ENCODE results near the gene CDH8.
"Not testable (repeated sequence)": the region's sequence is repeated elsewhere in the genome, so short reads cannot be mapped to it uniquely, and the experiment has no call there.

CDH8 gene

GRCh38 chr16:61763013-61763412 lies 273.2 kb downstream of the CDH8 start:
- DNase-seq: no peak

DNA sequence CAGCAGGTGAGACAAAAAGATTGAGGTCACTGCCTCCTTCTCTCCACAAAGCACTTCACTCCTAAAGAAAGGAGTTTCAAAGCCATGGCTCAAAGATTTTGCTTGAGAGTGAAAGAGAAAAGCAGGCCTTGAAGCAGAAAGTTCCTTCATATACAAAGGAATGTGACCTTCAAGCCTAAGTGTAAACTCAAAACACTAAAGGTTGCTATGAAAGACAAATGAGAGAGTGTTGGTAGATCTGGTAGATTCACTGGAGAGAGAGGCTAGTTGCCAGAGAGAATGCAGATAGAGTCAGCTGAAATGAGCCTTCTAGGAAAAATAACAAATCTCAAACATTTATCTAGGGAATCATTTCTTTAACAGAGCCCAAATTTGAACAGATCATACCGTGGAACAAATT lies 305.2 kb downstream of the CDH8 start:
- DNase-seq: no peak

GRCh38 chr16:61726701-61727100 lies 309.5 kb downstream of the CDH8 start:
- no peak for DNase-seq

DNA sequence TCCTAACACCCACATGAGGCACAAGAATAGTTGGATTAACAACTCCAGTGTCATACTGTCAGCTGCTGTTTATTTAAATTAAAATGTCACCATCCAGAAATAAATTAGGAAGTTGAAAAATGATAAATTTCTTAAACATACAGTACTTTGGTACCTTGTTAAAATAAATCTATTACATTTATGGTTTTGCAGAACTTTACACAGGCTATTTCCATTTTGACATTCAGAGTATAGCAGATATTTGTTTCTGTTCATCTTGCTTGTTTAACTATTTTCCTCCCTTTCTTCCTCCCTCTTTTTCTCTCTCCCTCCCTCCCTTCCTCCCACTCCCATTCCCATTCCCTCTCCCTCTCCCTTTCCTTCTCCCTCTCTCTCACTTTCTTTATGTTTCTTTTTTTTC lies 310.1 kb downstream of the CDH8 start:
- DNase-seq: no peak

DNA sequence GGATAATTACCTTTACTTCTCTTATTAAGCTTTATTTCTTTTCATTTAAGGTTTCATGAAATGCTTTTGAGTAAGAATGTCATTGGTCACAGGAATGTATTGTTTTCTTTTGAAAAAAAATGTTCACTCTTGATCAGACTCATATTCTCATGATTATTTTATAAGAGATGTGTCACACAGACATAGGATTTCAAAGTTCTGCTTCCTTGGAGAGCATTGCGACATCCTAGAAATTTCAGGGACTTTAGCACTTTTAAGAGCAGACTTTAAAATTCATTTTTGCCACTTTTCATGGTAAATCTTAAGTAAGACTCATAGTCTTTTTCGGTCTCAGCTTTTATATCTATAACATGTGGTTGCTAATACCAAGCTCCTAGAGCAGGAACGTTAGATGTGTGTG lies 314.7 kb downstream of the CDH8 start:
- DNase-seq: no peak

DNA sequence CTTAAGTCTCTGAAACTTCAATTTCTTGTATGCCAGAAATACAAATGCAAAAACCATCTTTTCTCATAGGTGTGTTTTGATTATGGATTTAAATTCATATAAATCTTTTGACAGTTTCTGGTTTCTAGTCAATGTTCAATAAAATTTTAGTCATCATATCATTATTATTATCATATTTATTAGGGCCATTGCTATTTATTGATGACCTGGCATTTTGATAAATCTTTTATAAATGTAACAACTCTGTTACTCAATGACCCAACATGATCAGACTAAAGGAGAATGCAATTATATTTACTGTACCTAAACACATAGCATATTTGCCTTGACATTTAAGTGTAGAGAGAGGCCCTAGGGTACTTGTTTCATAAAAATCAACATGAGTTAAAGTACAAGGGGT lies 320.8 kb downstream of the CDH8 start:
- no peak for DNase-seq

DNA sequence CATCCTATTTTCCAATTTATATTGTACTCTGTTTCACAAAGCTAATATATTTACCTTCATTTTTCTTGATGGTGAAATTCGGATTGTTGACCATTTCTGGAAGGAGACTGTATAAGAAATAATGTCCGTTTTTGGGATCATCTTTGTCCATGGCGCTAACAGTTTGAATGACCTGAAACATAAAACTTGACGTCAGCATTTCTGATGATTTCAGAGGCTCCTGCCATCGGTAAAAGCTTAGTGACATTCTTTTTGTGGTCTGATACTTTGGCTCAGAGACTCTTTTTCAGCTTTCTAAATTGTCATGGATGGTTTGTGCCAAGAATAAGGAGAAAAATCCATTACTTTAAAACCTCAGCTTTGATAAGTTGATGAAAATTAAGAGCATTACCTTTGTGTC lies 322.5 kb downstream of the CDH8 start:
- DNase-seq: no peak

DNA sequence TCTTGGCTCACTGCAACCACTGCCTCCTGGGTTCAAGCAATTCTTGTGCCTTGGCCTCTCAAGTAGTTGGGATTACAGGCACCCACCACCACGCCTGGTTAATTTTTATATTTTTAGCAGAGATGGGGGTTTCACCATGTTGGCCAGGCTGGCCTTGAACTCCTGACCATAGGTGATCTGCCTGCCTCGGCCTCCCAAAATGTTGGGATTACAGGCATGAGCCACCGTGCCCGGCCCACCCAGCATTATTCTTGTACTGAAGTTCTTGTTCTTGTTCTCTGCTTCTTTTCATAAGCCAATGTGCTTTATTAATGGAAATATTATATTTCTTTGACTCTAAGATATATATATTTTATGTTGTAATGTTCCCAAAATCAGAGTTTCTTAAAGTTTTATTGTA lies 336.6 kb downstream of the CDH8 start:
- not testable (repeated sequence) for DNase-seq

GRCh38 chr16:61684541-61684940 lies 351.7 kb downstream of the CDH8 start:
- no peak for DNase-seq

DNA sequence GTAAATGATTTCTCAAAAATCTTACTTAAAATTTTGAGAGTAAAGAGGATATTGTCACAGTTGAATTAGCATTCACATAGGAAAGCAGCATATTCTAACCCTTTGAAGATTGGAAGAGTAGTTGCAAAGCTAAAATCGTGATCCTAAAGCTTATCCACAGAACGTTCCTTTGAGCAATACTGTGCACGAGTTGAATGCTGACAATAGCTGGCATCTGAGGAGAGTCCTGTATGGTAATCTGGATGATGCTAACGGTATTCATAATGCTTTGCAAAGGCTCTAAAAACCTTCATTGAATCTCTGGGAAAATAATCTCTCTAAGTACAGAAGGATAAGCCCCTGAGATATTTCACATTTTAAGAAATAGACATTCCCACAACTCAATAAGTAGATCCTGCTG lies 354.6 kb downstream of the CDH8 start:
- no peak for DNase-seq

DNA sequence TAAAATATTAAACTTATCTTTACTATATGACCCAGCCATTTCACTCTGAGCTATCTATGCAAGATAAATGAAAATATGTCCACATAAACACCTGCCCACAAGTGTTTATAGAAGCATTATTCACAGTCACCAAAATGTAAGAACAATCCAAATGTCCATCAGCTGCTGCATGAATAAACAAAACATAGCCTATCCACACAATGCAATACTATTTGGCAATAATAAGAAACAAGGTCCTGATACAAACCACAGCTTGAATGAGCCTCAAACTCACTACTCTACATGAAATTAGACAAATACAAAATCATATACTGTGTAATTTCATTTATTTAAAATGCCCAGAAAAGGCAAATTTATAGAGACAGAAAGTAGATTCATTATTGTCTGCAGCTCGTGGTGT lies 355.1 kb downstream of the CDH8 start:
- no peak for DNase-seq

DNA sequence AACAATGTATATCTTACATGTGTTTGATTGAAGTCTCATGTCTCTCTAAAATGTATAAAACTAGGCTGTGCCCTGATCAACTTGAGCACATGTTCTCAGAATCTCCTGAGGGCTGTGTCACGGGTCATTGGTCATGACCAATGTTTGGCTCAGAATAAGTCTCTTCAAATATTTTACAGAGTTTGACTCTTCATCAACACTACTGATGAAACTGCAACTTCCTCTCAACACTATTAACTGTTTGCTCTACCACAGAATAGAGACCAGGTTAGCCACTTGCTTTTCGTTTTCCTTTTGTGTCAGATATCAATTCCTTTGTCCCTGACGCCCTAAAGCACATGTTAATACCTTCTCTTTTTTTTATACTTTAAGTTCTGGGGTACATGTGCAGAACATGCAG lies 358.1 kb downstream of the CDH8 start:
- no peak for DNase-seq

GRCh38 chr16:61677776-61678175 lies 358.5 kb downstream of the CDH8 start:
- DNase-seq: no peak

DNA sequence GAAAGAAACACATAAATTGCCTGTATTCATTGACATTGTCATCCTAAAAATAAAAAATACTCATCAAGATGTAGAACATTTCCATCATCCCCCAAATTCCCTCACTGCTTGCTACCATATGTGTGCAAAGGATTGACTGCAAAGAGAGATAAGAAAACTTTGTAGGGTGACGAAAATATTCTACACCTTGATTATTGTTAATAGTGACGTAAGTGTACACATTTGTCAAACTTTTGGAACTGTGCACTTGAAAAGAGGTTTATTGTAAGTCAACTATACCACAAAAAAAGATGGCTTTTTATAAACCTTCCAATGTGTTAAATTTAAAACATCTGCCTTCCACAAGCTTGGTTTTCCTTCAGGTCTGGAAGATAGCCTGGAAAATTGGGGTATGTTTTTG lies 359.5 kb downstream of the CDH8 start:
- DNase-seq: no peak

GRCh38 chr16:61671161-61671560 lies 365.1 kb downstream of the CDH8 start:
- no peak for DNase-seq

DNA sequence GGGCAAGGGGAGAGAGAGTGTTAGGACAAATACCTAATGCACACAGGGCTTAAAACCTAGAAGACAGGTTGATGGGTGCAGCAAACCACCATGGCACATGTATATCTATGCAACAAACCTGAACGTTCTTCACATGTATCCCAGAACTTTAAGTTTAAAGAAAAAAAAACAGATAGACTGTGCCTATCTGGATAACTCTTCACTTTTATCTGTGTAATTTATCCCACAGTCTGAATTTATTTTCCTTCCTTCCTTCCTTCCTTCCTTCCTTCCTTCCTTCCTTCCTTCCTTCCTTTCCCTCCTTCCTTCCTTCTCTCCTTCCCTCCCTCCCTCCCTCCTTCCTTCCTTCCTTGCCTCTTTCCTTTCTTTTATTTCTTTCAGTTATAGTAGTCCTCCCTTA lies 370.7 kb downstream of the CDH8 start:
- no peak for DNase-seq

GRCh38 chr16:61659936-61660335 lies 376.3 kb downstream of the CDH8 start:
- DNase-seq: no peak

DNA sequence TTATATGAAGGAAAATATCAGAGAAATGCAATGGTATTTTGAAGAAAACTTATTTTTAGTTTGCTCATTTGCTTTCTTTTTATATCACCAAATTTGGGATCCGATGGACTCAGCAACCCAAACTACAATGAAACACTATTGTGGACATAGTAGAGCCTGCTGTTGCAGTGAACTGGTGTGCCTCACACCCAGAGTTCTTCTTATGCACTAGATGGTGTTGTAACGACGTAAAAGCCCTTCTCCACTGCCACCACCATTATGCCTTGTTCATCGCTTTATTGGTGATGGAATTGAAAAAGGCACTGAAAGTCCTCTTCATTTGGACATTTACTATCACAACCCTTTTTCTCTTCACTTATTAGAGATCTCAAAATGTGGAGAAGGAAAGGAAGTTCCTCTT lies 381.3 kb downstream of the CDH8 start:
- no peak for DNase-seq

DNA sequence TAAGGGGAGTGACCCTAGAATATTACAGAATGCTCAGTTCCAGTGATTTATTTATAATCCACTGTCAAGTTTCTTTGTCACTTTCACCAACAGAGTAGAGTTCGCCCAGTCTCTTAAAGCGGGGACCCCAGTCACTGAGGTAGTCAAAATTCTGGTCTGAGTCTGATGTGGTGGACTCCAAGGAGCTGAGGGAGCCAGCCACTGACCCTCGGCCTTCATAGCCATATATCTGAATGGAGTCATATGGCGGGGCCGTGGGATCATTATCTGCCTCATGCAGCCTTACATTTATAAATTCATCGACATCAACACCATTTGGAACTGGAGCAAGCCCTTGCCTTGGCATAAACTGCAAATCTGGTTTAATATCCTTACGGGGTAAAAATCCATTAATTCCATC lies 382.7 kb downstream of the CDH8 start:
- no peak for DNase-seq

- no peak for DNase-seq
Observed at GRCh38 chr16:61645561-61645960, 390.7 kb downstream of the CDH8 start.

DNA sequence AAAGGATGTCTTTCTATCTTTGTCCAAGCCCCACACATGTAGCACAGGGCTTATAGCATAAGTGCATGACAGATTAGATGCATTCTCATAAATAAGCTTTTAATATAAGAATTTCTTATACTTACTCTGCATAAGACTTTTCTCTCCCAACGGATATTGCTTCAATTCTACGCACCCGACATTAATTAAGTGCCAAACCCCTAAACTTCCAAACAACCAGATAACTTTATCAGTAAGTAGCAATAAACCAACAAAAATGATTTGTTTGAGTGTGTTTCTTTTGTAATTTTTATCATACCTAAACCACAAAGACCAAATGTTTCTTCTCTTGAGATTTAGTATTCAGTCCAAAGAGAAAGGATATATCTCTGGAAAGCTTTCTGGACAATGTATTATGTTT lies 391.5 kb downstream of the CDH8 start:
- DNase-seq: no peak

DNA sequence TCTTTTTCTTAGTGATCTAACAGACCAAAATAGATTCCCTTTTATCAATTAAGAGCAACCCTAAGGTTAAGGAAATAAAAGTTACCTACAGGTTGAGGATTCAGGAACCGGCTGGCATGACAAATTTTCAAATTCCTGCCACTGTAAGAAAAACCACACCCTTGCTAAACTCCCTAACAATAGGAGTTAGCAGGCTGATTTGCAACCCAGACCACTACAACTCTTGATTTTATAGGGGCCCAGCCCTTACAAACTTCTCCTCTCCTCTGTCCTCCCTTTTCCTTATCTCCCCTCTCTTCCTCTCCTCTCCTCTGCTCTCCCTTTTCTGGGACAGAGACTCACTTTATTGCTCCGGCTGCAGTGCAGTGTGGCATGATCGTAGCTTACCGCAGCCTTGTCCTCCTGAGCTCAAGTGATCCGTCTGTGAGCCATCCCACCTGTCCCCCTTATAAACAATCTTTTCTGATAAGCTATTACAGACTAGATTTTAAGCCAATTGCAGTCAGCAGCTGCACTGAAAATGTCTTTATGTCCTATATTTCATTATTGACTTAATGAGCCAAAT lies 418.9 kb downstream of the CDH8 start:
- DNase-seq: no peak

GRCh38 chr16:61616088-61616487 lies 420.1 kb downstream of the CDH8 start:
- DNase-seq: no peak

GRCh38 chr16:61611847-61612491 lies 424.3 kb downstream of the CDH8 start:
- DNase-seq: no peak

- DNase-seq: no peak
Observed at GRCh38 chr16:61606581-61606980, 429.7 kb downstream of the CDH8 start.

All from activated CD4-positive, alpha-beta T cell treated with anti-CD3 and anti-CD28 coated beads for 48 hours (primary cell).